H1 (cell line): ENCODE data around the gene CCDC200.
"Not testable (repeated sequence)": the region's sequence is repeated elsewhere in the genome, so short reads cannot be mapped to it uniquely, and the experiment has no call there.

Experiments
- CTCF ChIP-seq, 3 experiments: IDR thresholded peaks; 1 replicate in 2 of 3; 2 replicates in 1 of 3; pipeline versions ENCODE4 v1.5.1 to v1.6.1; 2011; ENCODE audit warnings: low read length in 3 of 3, mild to moderate bottlenecking in 3 of 3, inconsistent platforms in 2 of 3, low read depth in 1 of 3, moderate library complexity in 1 of 3; ENCODE audit not compliant: insufficient read depth in 1 of 3; ENCODE audit errors: control extremely low read depth in 1 of 3
- FOSL1 ChIP-seq: IDR thresholded peaks from 2 replicates; pipeline ENCODE4 v1.6.1; 2011; ENCODE audit warnings: mild to moderate bottlenecking, low read depth, low read length, moderate library complexity; ENCODE audit not compliant: insufficient read depth
- HDAC6 ChIP-seq: IDR thresholded peaks from one replicate; pipeline ENCODE4 v1.7.1; 2012; ENCODE audit warnings: low read depth, mild to moderate bottlenecking, inconsistent platforms, low read length, moderate library complexity
- KDM1A ChIP-seq: fragments of 200-600, 300-600 bp; sonication (generic); IDR thresholded peaks from 2 replicates; pipeline ENCODE4 v1.7.1; 2016; ENCODE audit warnings: mild to moderate bottlenecking, low read length, borderline replicate concordance
- RAD21 ChIP-seq, 2 experiments: IDR thresholded peaks in 1 of 2; conservative IDR thresholded peaks in 1 of 2; 2 replicates each; pipeline ENCODE4 v1.6.1; 2011; ENCODE audit warnings: low read depth in 2 of 2, low read length in 2 of 2, improper control_type of control experiment in 1 of 2, inconsistent platforms in 1 of 2, mild to moderate bottlenecking in 1 of 2, moderate library complexity in 1 of 2

- not testable (repeated sequence) for TF ChIP-seq FOSL1; CTCF (IDR thresholded peaks at IDR 0.05; ENCODE audit: control extremely low read depth in 1 of 3, insufficient read depth in 1 of 3, low read depth in 1 of 3, low read length in 3 of 3); RAD21 (IDR thresholded peaks at IDR 0.05 in 1 of 2, conservative IDR thresholded peaks at IDR 0.05 in 1 of 2; ENCODE audit: low read depth in 2 of 2, low read length in 2 of 2); KDM1A; HDAC6
These were observed at the start of gene CCDC200 for GRCh38 chr17:43228020-43228782.
